Esophagus (tissue), 2 donors: Measurements from ENCODE around the gene RPSA. TPM values are rescaled to one million over a fixed set of nuclear protein-coding genes. Genes with fewer than 3 reads are reported as not detected.
"Not testable (repeated sequence)": the region's sequence is repeated elsewhere in the genome, so short reads cannot be mapped to it uniquely, and the experiment has no call there.

Experiments
- H3K27ac ChIP-seq, 2 donors: one replicate each; pipeline ENCODE4 v1.5.1; 2013; ENCODE audit warnings: low read depth in 2 of 2, mild to moderate bottlenecking in 2 of 2, inconsistent platforms in 1 of 2, low read length in 1 of 2, moderate library complexity in 1 of 2
- H3K27me3 ChIP-seq, 2 donors: one replicate each; pipeline ENCODE4 v1.6.1; 2013; ENCODE audit warnings: low read length in 2 of 2, control low read depth in 1 of 2, mild to moderate bottlenecking in 1 of 2; ENCODE audit not compliant: insufficient read depth in 2 of 2, control insufficient read depth in 1 of 2
- H3K36me3 ChIP-seq, 2 donors: one replicate each; pipeline ENCODE4 v1.6.1; 2013; ENCODE audit warnings: low read length in 1 of 2; ENCODE audit not compliant: control insufficient read depth in 2 of 2, insufficient read depth in 2 of 2
- H3K4me1 ChIP-seq, 2 donors: one replicate each; pipeline ENCODE4 v1.6.1; 2013; ENCODE audit warnings: low read length in 1 of 2; ENCODE audit not compliant: control insufficient read depth in 2 of 2, insufficient read depth in 2 of 2
- H3K4me3 ChIP-seq, 2 donors: one replicate each; pipeline ENCODE4 v1.5.1; 2013; ENCODE audit warnings: low read length in 2 of 2, mild to moderate bottlenecking in 2 of 2, low read depth in 1 of 2, moderate library complexity in 1 of 2
- H3K9me3 ChIP-seq, 2 donors: one replicate each; pipeline ENCODE4 v1.6.1; 2013; ENCODE audit warnings: mild to moderate bottlenecking in 2 of 2, low read depth in 1 of 2, low read length in 1 of 2, moderate library complexity in 1 of 2; ENCODE audit not compliant: control insufficient read depth in 2 of 2, insufficient read depth in 1 of 2
- WGBS, 2 donors: extraction: QIAGEN DNeasy Blood & Tissue Kit; methylation state at CpG; one replicate each; pipeline ENCODE4 v1.1.7; 2013; 5-methylcytosine and 5-hydroxymethylcytosine counted together
- polyA plus RNA-seq, 2 donors: library from polyadenylated mRNA; stranded (reverse); fragments of 200-250 nt; gene quantifications; one replicate each; pipeline ENCODE4 v1.2.3, GENCODE V29; 2013
- donor health status: healthy with polysubstance abuse.
- donor health status: Bipolar disorder and iron deficiency.

RPSA gene
- polyA plus RNA-seq, 2 donors: 872 to 1,509 TPM

GRCh38 chr3:39447637-39448483 is 41.3 kb downstream of the RPSA start:
- 22 to 25% methylated on average over 13 of the region's 13 CpGs for WGBS, 2 donors
- no peak overlapping the region for H3K27ac ChIP-seq
- H3K36me3 ChIP-seq: no peaks in the 10 kb centered on the region
- no peaks in the 10 kb centered on the region for H3K4me1 ChIP-seq
- no peaks in the 10 kb centered on the region for H3K27me3 ChIP-seq
- no peaks in the 10 kb centered on the region for H3K9me3 ChIP-seq
- no peak overlapping the region for H3K4me3 ChIP-seq

- H3K4me1 ChIP-seq: no peaks in the 10 kb centered on the region
- no peak overlapping the region for H3K4me3 ChIP-seq
- no peaks in the 10 kb centered on the region for H3K36me3 ChIP-seq
- no peaks in the 10 kb centered on the region for H3K9me3 ChIP-seq
- WGBS, 2 donors: 68 to 70% methylated on average over 10 of the region's 10 CpGs
- H3K27me3 ChIP-seq: no peaks in the 10 kb centered on the region
- H3K27ac ChIP-seq: no peak overlapping the region
Observed at GRCh38 chr3:39448506-39449233, 42.1 kb downstream of the RPSA start.

GRCh38 chr3:39449796-39450195 is 43.3 kb downstream of the RPSA start:
- no peaks in the 10 kb centered on the region for H3K9me3 ChIP-seq
- no peaks in the 10 kb centered on the region for H3K27me3 ChIP-seq
- H3K27ac ChIP-seq: no peak overlapping the region
- no peaks in the 10 kb centered on the region for H3K36me3 ChIP-seq
- H3K4me3 ChIP-seq: no peak overlapping the region
- H3K4me1 ChIP-seq: no peaks in the 10 kb centered on the region
- WGBS, 2 donors: 64 to 70% methylated on average over 3 of the region's 3 CpGs

- H3K27me3 ChIP-seq: no peaks in the 10 kb centered on the region
- no peak overlapping the region for H3K4me3 ChIP-seq
- H3K36me3 ChIP-seq: no peaks in the 10 kb centered on the region
- H3K4me1 ChIP-seq: no peaks in the 10 kb centered on the region
- WGBS, 2 donors: 31 to 56% methylated on average over 1 of the region's 1 CpG
- H3K9me3 ChIP-seq: no peaks in the 10 kb centered on the region
- no peak overlapping the region for H3K27ac ChIP-seq
Observed at GRCh38 chr3:39453134-39453533, 46.6 kb downstream of the RPSA start.

- H3K4me1 ChIP-seq, H3K4me3 ChIP-seq, H3K27ac ChIP-seq, H3K27me3 ChIP-seq, H3K36me3 ChIP-seq, H3K9me3 ChIP-seq: not testable (repeated sequence)
- WGBS, 2 donors: 85% methylated on average over 7 of the region's 7 CpGs
Observed at GRCh38 chr3:39453872-39454271, 47.4 kb downstream of the RPSA start.

GRCh38 chr3:39454591-39455217 is 48.2 kb downstream of the RPSA start:
- 51 to 56% methylated on average over 3 of the region's 3 CpGs for WGBS, 2 donors
- Histone ChIP-seq H3K27me3 (no peaks in the 10 kb centered on the region), H3K4me1 (no peaks in the 10 kb centered on the region), H3K27ac (no peak overlapping the region), H3K9me3 (no peaks in the 10 kb centered on the region), H3K36me3 (no peaks in the 10 kb centered on the region), H3K4me3 (no peak overlapping the region)

GRCh38 chr3:39456159-39456558 is 49.6 kb downstream of the RPSA start:
- Histone ChIP-seq H3K4me1 (no peaks in the 10 kb centered on the region), H3K36me3 (no peaks in the 10 kb centered on the region), H3K27me3 (no peaks in the 10 kb centered on the region), H3K4me3 (no peak overlapping the region), H3K27ac (no peak overlapping the region), H3K9me3 (no peaks in the 10 kb centered on the region)
- WGBS, 2 donors: 92 to 94% methylated on average over 20 of the region's 20 CpGs

- Histone ChIP-seq H3K27ac (no peak overlapping the region), H3K4me3 (no peak overlapping the region), H3K9me3 (no peaks in the 10 kb centered on the region), H3K36me3 (no peaks in the 10 kb centered on the region), H3K4me1 (no peaks in the 10 kb centered on the region), H3K27me3 (no peaks in the 10 kb centered on the region)
- 88% methylated on average over 9 of the region's 9 CpGs for WGBS, 2 donors
Observed at GRCh38 chr3:39457361-39457760, 50.8 kb downstream of the RPSA start.

- not testable (repeated sequence) for H3K9me3 ChIP-seq, H3K4me1 ChIP-seq, H3K27me3 ChIP-seq, H3K36me3 ChIP-seq, H3K4me3 ChIP-seq, H3K27ac ChIP-seq
- 90 to 95% methylated on average over 5 of the region's 5 CpGs for WGBS, 2 donors
Observed at GRCh38 chr3:39458579-39458978, 52.1 kb downstream of the RPSA start.
